SK-N-SH (cell line): ENCODE data around the gene LIPT1.

ENCODE experiments used
- CHD2 ChIP-seq: fragments of 150-350 bp; IDR thresholded peaks from 2 replicates; pipeline ENCODE4 v1.6.1; 2018; ENCODE audit warnings: low read length; ENCODE audit not compliant: partially characterized antibody
- CTCF ChIP-seq: fragments of 200-600 bp; sonication (generic); IDR thresholded peaks from 2 replicates; pipeline ENCODE4 v1.6.1; 2017; ENCODE audit warnings: antibody characterized with exemption, mild to moderate bottlenecking, moderate library complexity
- ELF1 ChIP-seq: IDR thresholded peaks from 2 replicates; pipeline ENCODE4 v1.4.0; 2012
- NFIC ChIP-seq: IDR thresholded peaks from 2 replicates; pipeline ENCODE4 v1.4.0; 2012; ENCODE audit warnings: borderline replicate concordance
- POLR2AphosphoS5 ChIP-seq: IDR thresholded peaks from 2 replicates; pipeline ENCODE4 v1.6.1; 2012; ENCODE audit warnings: low read depth, low read length
- RFX5 ChIP-seq: IDR thresholded peaks from 2 replicates; pipeline ENCODE4 v1.6.1; 2012; ENCODE audit warnings: mild to moderate bottlenecking, improper control_type of control experiment, low read length
- TAF1 ChIP-seq: IDR thresholded peaks from 2 replicates; pipeline ENCODE4 v1.6.1; 2012; ENCODE audit warnings: low read depth, mild to moderate bottlenecking, low read length, moderate library complexity, borderline replicate concordance
- USF1 ChIP-seq: IDR thresholded peaks from 2 replicates; pipeline ENCODE4 v1.4.0; 2012; ENCODE audit warnings: low read depth, borderline replicate concordance
- YY1 ChIP-seq: IDR thresholded peaks from 2 replicates; pipeline ENCODE4 v1.4.0; 2012; ENCODE audit warnings: low read depth, mild to moderate bottlenecking

- TF ChIP-seq YY1 (no peak), CHD2 (no peak), NFIC (no peak), ELF1 (no peak), CTCF (no peak), TAF1 (no peak), POLR2AphosphoS5 (no peak), RFX5 (no peak), USF1 (no peak)
Measured at GRCh38 chr2:99184811-99185210, 30.0 kb downstream of the LIPT1 start.
